Natural killer cell (primary cell): ENCODE measurements around the gene FADD. TPM values are rescaled to one million over a fixed set of nuclear protein-coding genes. Genes with fewer than 3 reads are reported as not detected.

Experiments used
- ATAC-seq, 3 donors: fragments of 150-1000 bp in 2 of 3; fragments of 200-7000 bp in 1 of 3; cut with Tn5 transposase; 1 replicate in 1 of 3; 2 replicates in 2 of 3; pipeline ENCODE4 v1.10.0; 2021; ENCODE audit warnings: mild to moderate bottlenecking in 2 of 3, moderate library complexity in 2 of 3
- DNase-seq, 2 donors: peaks; one replicate each; pipeline versions ENCODE4 v3.0.0 to v3.0.0-alpha.2; 2013 to 2021; ENCODE audit warnings: mixed read lengths in 1 of 2
- H3K27ac ChIP-seq: one replicate; pipeline ENCODE4 v1.5.1; 2013; ENCODE audit warnings: mild to moderate bottlenecking, low read length
- H3K27me3 ChIP-seq: one replicate; pipeline ENCODE4 v1.6.1; 2013; ENCODE audit warnings: low read length; ENCODE audit not compliant: control insufficient read depth, insufficient read depth
- H3K36me3 ChIP-seq: one replicate; pipeline ENCODE4 v1.6.1; 2013; ENCODE audit warnings: low read length; ENCODE audit not compliant: control insufficient read depth, insufficient read depth
- H3K4me1 ChIP-seq: one replicate; pipeline ENCODE4 v1.6.1; 2013; ENCODE audit warnings: low read length; ENCODE audit not compliant: control insufficient read depth, insufficient read depth
- H3K4me3 ChIP-seq: one replicate; pipeline ENCODE4 v1.5.1; 2013; ENCODE audit warnings: low read length
- H3K9me3 ChIP-seq: one replicate; pipeline ENCODE4 v1.6.1; 2013; ENCODE audit warnings: low read length; ENCODE audit not compliant: control insufficient read depth, insufficient read depth
- H3K27ac Mint-ChIP-seq, 2 donors: one replicate each; pipeline ENCODE4 v1.8.0; 2022; ENCODE audit warnings: mild to moderate bottlenecking in 2 of 2, mixed read lengths in 2 of 2, moderate library complexity in 1 of 2
- H3K27me3 Mint-ChIP-seq, 2 donors: one replicate each; pipeline ENCODE4 v1.8.0; 2022; ENCODE audit warnings: low read depth in 2 of 2, mixed read lengths in 2 of 2
- H3K36me3 Mint-ChIP-seq: one replicate; pipeline ENCODE4 v1.8.0; 2022; ENCODE audit warnings: mixed read lengths
- H3K4me1 Mint-ChIP-seq, 2 donors: one replicate each; pipeline ENCODE4 v1.8.0; 2022; ENCODE audit warnings: mixed read lengths in 2 of 2
- H3K4me3 Mint-ChIP-seq: one replicate; pipeline ENCODE4 v1.8.0; 2022; ENCODE audit warnings: mild to moderate bottlenecking, moderate library complexity, mixed read lengths
- H3K9me3 Mint-ChIP-seq, 2 donors: one replicate each; pipeline ENCODE4 v1.8.0; 2022; ENCODE audit warnings: mixed read lengths in 2 of 2
- WGBS: methylation state at CpG from one replicate; pipeline ENCODE4 v1.1.7; 2013; ENCODE audit warnings: missing lambda C conversion rate; ENCODE audit not compliant: insufficient coverage; 5-methylcytosine and 5-hydroxymethylcytosine counted together
- intact Hi-C: fragments of 100-400 bp; cut with micrococcal nuclease; formaldehyde crosslinking; loops from one replicate; pipeline ENCODE4 v1.14.2; 2022
- total RNA-seq, 4 donors: library from RNA; stranded (reverse); fragments of 120-200 nt in 1 of 4; gene quantifications; one replicate each; pipeline versions ENCODE4 v1.2.3 to v1.2.4, GENCODE V29; 2013 to 2022
- TF ChIP-seq, protein P1 (sequence below): fragments of 200-600 bp; IDR thresholded peaks from one replicate; pipeline ENCODE4 v1.8.0; 2022; ENCODE audit warnings: antibody characterized with exemption

The FADD gene
- total RNA-seq, 3 donors from 2014 or later (not counting 1 experiment from before 2014, with no cell fraction given): 7.8 to 9.2 (median 9.0) TPM

DNA sequence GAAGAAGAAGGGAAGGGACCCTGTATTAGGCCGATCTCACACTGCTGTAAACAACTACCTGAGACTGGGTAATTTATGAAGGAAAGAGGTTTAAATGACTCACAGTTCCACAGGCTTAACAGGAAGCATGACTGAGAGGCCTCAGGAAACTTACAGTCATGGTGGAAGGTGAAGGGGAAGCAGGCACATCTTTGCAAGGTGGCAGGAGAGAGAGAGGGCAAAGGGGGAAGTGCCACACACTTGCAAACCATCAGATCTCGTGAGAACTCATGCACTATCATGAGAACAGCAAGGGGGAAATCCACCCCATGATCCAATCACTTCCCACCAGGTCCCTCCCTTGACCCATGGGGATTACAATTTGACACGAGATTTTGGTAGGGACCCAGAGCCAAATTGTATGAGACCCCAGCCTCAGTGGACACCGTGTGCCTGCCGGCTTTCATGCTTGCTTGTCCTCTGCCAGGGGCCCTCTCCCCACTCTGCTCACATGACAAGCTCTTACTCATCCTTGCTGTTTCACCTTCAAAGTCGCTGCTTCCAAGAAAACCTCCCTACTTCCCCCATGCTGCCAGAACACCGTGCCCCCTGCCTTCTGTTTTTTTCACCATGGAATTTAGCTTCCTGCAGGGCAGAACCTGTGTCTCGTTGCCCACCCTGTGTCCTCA is 44.1 kb downstream of the FADD start:
- peaks cover 24 to 38% of the 10 kb centered on the region in 2 donors for H3K27me3 Mint-ChIP-seq
- peaks cover 0 to 4% of the 10 kb centered on the region in 2 donors for H3K4me1 Mint-ChIP-seq
- Histone ChIP-seq H3K27ac (no peak overlapping the region), H3K4me1 (peaks cover 6% of the 10 kb centered on the region), H3K4me3 (no peak overlapping the region), H3K9me3 (no peaks in the 10 kb centered on the region), H3K36me3 (no peaks in the 10 kb centered on the region), H3K27me3 (peaks cover 5% of the 10 kb centered on the region)
- H3K27ac Mint-ChIP-seq: no peak overlapping the region
- DNase-seq (no peak), ATAC-seq (no peak)
- TF ChIP-seq, protein P1, sequence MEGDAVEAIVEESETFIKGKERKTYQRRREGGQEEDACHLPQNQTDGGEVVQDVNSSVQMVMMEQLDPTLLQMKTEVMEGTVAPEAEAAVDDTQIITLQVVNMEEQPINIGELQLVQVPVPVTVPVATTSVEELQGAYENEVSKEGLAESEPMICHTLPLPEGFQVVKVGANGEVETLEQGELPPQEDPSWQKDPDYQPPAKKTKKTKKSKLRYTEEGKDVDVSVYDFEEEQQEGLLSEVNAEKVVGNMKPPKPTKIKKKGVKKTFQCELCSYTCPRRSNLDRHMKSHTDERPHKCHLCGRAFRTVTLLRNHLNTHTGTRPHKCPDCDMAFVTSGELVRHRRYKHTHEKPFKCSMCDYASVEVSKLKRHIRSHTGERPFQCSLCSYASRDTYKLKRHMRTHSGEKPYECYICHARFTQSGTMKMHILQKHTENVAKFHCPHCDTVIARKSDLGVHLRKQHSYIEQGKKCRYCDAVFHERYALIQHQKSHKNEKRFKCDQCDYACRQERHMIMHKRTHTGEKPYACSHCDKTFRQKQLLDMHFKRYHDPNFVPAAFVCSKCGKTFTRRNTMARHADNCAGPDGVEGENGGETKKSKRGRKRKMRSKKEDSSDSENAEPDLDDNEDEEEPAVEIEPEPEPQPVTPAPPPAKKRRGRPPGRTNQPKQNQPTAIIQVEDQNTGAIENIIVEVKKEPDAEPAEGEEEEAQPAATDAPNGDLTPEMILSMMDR: no peak
- H3K9me3 Mint-ChIP-seq: no peaks in the 10 kb centered on the region
- no peaks in the 10 kb centered on the region for H3K36me3 Mint-ChIP-seq
- no peak overlapping the region for H3K4me3 Mint-ChIP-seq
- intact Hi-C loops: no loop called here
- 66% methylated on average over 8 of the region's 8 CpGs for WGBS

- H3K27me3 ChIP-seq: peaks cover 5% of the 10 kb centered on the region
- H3K9me3 ChIP-seq: no peaks in the 10 kb centered on the region
- H3K27me3 Mint-ChIP-seq: peaks cover 23 to 38% of the 10 kb centered on the region in 2 donors
- peaks cover 3 to 7% of the 10 kb centered on the region in 2 donors for H3K4me1 Mint-ChIP-seq
- no peaks in the 10 kb centered on the region for H3K9me3 Mint-ChIP-seq
- WGBS: 76% methylated on average over 4 of the region's 4 CpGs
- H3K4me1 ChIP-seq: peaks cover 11% of the 10 kb centered on the region
- no peaks in the 10 kb centered on the region for H3K36me3 ChIP-seq
- ATAC-seq (no peak), DNase-seq (no peak)
- TF ChIP-seq, protein P1: no peak
- H3K27ac ChIP-seq: no peak overlapping the region
- H3K4me3 Mint-ChIP-seq: no peak overlapping the region
- H3K27ac Mint-ChIP-seq: no peak overlapping the region
- intact Hi-C loops: no loop called here
- no peaks in the 10 kb centered on the region for H3K36me3 Mint-ChIP-seq
- H3K4me3 ChIP-seq: no peak overlapping the region
Measured at GRCh38 chr11:70247710-70248072, 44.6 kb downstream of the FADD start.

DNA sequence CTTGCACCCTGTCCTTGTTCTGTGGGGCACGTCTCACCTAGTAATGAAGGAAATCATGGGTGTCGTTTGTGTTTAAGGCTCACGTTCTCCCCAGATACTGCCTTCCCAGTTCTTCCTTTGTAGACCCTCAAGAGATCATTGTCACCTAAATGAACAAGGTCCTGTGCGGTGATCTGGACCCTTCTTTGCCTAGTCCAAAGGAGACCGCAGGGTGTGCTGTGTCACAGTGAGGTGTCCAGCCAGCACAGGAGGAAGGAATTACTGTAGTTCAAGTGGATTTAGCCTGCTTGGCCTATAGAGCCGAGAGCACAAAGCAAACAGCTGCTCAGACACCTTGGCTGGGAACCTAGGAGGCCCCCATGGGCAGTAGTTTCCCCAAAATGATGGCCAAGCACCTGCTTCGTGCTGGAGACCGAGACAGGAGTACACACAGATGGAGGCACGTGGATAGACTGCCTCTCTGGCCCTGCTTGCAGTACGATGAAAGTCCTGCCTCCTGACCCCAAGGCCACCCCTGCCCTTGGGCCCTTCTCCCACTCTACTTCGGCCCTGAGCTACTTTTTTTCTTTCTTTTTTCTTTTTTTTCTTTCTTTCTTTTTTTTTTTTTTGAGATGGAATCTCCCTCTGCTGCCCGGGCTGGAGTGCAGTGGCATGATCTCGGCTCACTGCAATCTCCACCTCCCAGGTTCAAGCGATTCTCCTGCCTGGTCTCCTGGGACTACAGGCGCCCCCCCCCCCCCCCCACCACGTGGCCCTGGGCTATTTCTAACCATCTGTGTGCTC is 48.0 kb downstream of the FADD start:
- peaks cover 16 to 26% of the 10 kb centered on the region in 2 donors for H3K27me3 Mint-ChIP-seq
- H3K9me3 Mint-ChIP-seq: no peaks in the 10 kb centered on the region
- peaks cover 12 to 15% of the 10 kb centered on the region in 2 donors for H3K4me1 Mint-ChIP-seq
- no peak for ATAC-seq
- H3K27me3 ChIP-seq: peaks cover 7% of the 10 kb centered on the region
- no peak overlapping the region for H3K27ac Mint-ChIP-seq
- H3K36me3 Mint-ChIP-seq: no peaks in the 10 kb centered on the region
- no peak for DNase-seq
- 87% methylated on average over 11 of the region's 16 CpGs for WGBS
- no peak overlapping the region for H3K4me3 Mint-ChIP-seq
- intact Hi-C loops: no loop called here
- peaks cover 23% of the 10 kb centered on the region for H3K4me1 ChIP-seq
- H3K36me3 ChIP-seq: no peaks in the 10 kb centered on the region
- H3K27ac ChIP-seq: no peak overlapping the region
- H3K9me3 ChIP-seq: no peaks in the 10 kb centered on the region
- H3K4me3 ChIP-seq: no peak overlapping the region
- TF ChIP-seq, protein P1: no peak
